ENCODE results near the gene SHOC2. TPM values are rescaled to one million over a fixed set of nuclear protein-coding genes. Genes with fewer than 3 reads are reported as not detected.

SHOC2 gene
- total and polyA plus RNA-seq, 2 of the 13 experiments (the other 11 are each of a cell fraction or from before 2014, with no cell fraction given), result 8.6 to 25.5 TPM

DNA sequence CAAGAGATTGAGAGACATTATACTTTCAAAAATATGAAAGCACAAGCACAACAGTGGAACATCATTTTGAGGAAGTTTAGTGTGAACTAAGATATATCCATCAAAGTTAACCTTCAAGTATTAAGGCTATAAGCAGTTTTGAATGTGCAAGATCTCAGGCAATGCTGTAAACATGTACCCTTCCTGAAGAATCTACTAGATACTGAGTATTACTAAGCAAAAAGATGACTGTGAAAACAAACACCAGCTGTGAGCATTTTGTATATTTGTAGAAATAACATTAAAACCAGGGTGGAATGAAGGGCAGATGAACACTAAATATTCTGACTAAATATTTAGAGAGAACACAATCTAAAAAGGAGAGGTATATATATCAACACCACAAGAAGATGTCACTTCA is 116.1 kb downstream of the SHOC2 start:
- ChIA-PET POLR2A (no interaction called here), CTCF (ENCODE audit: low intra/inter-chr PET ratio, low total read pairs) (no interaction called here)
- Histone ChIP-seq H3K79me2 (ENCODE audit: insufficient read depth, low read length) (no peaks in the 10 kb centered on the region), H3K4me3 (replicated peaks in 1 of 3; ENCODE audit: insufficient read depth in 1 of 3, low read depth in 2 of 3, low read length in 3 of 3) (no peak overlapping the region), H3K4me2 (ENCODE audit: low read depth, low read length) (no peak overlapping the region), H3K9ac (ENCODE audit: insufficient read depth, low read depth, low read length) (no peak overlapping the region), H3K27ac (ENCODE audit: extremely low read length, insufficient read depth, low read length) (no peak overlapping the region), H3K4me1 (ENCODE audit: insufficient read depth, low read length) (no peaks in the 10 kb centered on the region), H3K27me3 (ENCODE audit: control insufficient read depth in 1 of 2, insufficient read depth in 2 of 2, low read length in 2 of 2) (no peaks in the 10 kb centered on the region), H3K9me3 (ENCODE audit: low read length) (peaks cover 32% of the 10 kb centered on the region), H2AFZ (ENCODE audit: low read length) (no peak overlapping the region), H4K20me1 (ENCODE audit: insufficient read depth, low read length) (no peaks in the 10 kb centered on the region), H3K36me3 (replicated peaks in 1 of 2; ENCODE audit: control insufficient read depth in 1 of 2, insufficient read depth in 2 of 2, low read length in 2 of 2) (no peaks in the 10 kb centered on the region)
- DNase-seq (ENCODE audit: low spot score) (no peak), FAIRE-seq (no peak), ATAC-seq (no peak)
- intact Hi-C loops (cut with micrococcal nuclease; ENCODE audit: unreplicated experiment), result no loop called here
- TF ChIP-seq ZNF207 (IDR thresholded peaks at IDR 0.05; ENCODE audit: borderline replicate concordance) (no peak), PCBP1 (IDR thresholded peaks at IDR 0.05; ENCODE audit: borderline replicate concordance, low read depth, low read length) (no peak), ZNF550 (CRISPR knock-in tag; IDR thresholded peaks at IDR 0.05; ENCODE audit: borderline replicate concordance) (no peak), ZBTB3 (CRISPR knock-in tag; IDR thresholded peaks at IDR 0.05; ENCODE audit: borderline replicate concordance, low read depth) (no peak), ZNF431 (CRISPR knock-in tag; IDR thresholded peaks at IDR 0.05; ENCODE audit: borderline replicate concordance, low read depth) (no peak)
- TF ChIP-seq, protein P1, sequence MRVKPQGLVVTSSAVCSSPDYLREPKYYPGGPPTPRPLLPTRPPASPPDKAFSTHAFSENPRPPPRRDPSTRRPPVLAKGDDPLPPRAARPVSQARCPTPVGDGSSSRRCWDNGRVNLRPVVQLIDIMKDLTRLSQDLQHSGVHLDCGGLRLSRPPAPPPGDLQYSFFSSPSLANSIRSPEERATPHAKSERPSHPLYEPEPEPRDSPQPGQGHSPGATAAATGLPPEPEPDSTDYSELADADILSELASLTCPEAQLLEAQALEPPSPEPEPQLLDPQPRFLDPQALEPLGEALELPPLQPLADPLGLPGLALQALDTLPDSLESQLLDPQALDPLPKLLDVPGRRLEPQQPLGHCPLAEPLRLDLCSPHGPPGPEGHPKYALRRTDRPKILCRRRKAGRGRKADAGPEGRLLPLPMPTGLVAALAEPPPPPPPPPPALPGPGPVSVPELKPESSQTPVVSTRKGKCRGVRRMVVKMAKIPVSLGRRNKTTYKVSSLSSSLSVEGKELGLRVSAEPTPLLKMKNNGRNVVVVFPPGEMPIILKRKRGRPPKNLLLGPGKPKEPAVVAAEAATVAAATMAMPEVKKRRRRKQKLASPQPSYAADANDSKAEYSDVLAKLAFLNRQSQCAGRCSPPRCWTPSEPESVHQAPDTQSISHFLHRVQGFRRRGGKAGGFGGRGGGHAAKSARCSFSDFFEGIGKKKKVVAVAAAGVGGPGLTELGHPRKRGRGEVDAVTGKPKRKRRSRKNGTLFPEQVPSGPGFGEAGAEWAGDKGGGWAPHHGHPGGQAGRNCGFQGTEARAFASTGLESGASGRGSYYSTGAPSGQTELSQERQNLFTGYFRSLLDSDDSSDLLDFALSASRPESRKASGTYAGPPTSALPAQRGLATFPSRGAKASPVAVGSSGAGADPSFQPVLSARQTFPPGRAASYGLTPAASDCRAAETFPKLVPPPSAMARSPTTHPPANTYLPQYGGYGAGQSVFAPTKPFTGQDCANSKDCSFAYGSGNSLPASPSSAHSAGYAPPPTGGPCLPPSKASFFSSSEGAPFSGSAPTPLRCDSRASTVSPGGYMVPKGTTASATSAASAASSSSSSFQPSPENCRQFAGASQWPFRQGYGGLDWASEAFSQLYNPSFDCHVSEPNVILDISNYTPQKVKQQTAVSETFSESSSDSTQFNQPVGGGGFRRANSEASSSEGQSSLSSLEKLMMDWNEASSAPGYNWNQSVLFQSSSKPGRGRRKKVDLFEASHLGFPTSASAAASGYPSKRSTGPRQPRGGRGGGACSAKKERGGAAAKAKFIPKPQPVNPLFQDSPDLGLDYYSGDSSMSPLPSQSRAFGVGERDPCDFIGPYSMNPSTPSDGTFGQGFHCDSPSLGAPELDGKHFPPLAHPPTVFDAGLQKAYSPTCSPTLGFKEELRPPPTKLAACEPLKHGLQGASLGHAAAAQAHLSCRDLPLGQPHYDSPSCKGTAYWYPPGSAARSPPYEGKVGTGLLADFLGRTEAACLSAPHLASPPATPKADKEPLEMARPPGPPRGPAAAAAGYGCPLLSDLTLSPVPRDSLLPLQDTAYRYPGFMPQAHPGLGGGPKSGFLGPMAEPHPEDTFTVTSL (CRISPR knock-in tag; IDR thresholded peaks at IDR 0.05; ENCODE audit: borderline replicate concordance), result no peak
- BruUV-seq (replicated peaks), result no TSS peak
- in situ Hi-C loops (cut with HindIII; ENCODE audit: extremely low pct_ligation_motif_present, low pct_unique_long_range_greater_than_20kb), result no loop called here
